Measurements from ENCODE around the gene EHD1.

Gene EHD1

GRCh38 chr11:64878494-64879243 lies at the start of gene EHD1:
TSS of gene EHD1 (minus strand) at chr11:64878621. CDS start at chr11:64878464, 157 bp downstream.
- peak; percentile 99 for DNase-seq (ENCODE audit: low read depth, low spot score)

GRCh38 chr11:64926689-64927088 lies 48.3 kb upstream of the EHD1 start:
- no peak for DNase-seq (ENCODE audit: low read depth, low spot score)

DNA sequence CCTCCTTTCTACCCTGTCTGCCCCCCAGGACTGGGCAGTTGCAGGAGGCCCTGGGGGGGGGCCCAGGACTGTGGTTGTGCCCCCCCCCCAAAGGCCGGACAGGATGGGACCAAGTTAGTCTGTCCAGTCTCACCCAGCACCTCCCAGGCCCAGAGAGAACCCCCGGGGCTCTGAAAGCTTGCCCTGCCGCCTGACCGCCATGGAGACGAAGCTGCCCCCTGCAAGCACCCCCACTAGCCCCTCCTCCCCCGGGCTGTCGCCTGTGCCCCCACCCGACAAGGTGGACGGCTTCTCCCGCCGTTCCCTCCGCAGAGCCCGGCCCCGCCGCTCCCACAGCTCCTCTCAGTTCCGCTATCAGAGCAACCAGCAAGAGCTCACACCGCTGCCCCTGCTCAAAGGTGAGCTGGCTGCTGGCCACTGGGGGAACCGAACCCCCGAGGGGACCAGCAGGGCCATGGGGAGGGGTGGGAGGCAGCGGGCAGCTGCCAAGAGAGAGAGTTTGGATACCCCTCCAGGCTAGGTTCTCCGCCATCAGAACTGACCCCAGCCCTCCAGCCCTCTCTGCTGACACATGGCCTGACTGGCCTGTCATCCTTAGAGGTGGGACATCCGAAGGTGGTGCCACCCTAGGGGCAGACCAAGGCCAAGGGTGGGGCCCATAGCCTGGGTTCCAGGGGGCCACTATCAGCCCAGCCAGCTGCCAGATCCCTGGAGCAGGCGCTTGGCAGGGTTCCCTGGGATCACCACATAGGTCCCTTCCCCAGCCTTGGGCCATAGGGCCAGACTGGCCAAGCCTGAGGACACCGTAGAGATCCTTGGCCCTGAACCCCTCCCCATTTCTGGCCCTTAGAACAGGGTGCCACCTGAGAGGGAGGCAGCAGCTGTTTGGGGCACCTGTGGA lies 47.4 kb upstream of the EHD1 start:
- no peak for DNase-seq (ENCODE audit: low read depth, low spot score)

- DNase-seq (ENCODE audit: low read depth, low spot score), result no peak
Measured at GRCh38 chr11:64924910-64925284, 46.5 kb upstream of the EHD1 start.

DNA sequence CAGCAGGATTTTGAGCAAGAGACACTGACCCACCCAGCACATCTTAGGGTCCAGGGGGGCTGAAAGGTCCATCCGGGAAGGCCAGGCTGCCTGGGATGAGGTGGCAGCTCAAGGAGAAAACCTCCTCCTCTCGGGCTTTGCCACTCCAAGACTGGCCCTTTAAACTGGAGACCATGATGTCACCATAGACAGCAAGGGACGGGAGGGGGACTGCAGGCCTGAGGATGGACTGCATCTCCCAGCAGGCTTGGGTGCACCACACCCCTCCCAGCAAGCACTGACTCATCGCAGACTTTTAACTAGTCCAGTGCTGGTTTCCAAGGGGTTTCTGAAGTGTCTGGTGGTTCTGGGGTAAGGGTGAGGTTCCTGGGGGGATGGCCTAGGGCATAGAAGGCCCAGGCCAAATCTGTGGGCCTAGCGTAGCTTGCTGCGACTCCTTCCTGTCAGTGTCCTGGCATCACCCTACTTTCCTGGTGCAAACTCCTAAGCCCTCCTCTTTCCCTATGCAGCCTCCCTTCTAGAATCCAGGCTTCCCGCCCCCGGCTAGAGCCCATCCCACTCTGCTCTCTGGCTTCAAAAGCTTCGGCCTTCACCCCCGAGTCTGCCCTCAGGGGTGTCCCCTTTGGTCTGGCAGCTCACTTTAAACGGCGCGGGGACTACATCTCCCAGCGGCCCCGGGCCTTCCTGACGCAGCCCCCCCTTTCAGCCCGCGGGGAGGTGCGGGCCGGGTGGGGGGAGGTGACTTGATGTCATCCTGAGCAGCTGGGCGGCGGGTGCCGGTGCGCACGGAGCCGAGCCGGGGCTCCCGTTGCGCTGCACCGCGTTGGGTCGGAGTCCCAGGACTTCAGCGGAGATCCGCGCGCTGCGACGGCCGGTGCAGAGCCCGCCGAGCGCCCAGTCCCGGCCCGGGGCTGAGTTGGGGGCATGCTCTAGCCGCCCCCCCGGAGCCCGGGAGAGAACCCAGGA lies 45.8 kb upstream of the EHD1 start, which contains the start of gene PPP2R5B:
Gene PPP2R5B, plus strand, starts transcription at position 746 of the 966 bp plus-strand sequence. CDS start 1,046 bp downstream, outside the sequence.
- DNase-seq (ENCODE audit: low read depth, low spot score), result peak; percentile 88

DNA sequence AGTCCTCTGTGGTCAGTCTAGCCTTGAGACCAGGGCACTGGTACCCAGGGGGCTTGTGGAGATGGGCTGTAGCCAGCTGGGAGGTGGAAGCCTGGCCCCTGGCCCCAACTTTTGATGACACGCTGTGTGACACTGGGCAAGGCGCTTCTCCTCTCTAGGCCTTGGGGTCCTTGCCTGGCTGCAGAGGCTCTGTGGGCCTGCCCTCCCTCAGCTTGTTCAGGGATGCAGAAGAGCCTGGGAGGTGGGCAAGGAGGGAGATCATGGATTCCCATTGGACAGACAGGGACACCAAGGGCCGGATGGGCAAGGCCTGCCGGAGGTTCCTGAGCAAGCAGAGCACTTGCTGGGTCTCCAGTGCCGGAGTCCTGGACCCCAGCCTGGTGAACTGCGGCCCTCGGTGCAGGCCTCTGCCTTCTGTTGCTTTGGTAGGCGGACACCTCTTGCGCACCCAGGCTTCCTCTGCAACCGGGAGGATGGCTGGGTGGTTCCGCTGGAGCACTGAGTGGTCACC lies 44.8 kb upstream of the EHD1 start:
- no peak for DNase-seq (ENCODE audit: low read depth, low spot score)

DNA sequence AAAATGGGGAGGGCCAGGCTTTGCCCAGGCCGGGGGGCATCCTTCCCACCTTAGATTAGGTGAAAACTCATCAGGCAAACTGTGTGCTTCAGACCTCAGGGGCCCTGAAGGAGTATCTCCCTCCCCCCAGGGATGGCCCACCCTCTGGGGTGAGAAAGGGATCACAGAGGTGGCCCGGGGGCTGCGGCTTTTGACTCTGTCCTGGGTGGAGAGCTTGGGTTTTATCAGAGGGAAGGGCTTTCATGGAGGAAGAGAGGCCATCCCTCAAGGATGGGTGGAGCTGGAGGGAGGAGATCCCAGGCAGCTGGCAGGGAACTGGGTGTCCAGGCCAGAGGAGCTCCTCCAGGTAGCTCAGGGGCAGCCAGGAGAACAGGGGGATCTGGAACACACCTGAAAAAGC lies 43.0 kb upstream of the EHD1 start:
- DNase-seq (ENCODE audit: low read depth, low spot score), result no peak

- DNase-seq (ENCODE audit: low read depth, low spot score), result no peak
Measured at GRCh38 chr11:64920124-64920523, 41.7 kb upstream of the EHD1 start.

GRCh38 chr11:64919627-64920026 lies 41.2 kb upstream of the EHD1 start:
- no peak for DNase-seq (ENCODE audit: low read depth, low spot score)

DNA sequence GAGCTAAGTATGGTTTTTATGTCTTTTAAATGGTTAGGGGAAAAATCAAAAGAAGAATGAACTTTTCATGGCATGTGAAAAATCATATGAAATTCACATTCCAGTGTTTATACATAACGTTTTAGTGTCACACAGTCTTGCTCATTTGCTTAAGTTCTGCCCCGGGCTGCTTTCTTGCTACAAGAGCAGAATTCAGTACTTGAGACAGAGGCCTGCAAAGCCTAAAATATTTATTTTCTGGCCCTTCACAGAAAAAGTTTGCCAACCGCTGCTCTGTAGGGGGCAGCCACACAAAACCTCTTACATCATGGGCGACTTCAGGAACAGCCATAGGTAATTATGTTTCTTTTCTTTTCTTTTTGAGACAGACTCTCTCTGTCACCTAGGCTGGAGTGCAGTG lies 39.6 kb upstream of the EHD1 start:
- DNase-seq (ENCODE audit: low read depth, low spot score), result peak; percentile 29

GRCh38 chr11:64917663-64917995 lies 39.2 kb upstream of the EHD1 start:
- DNase-seq (ENCODE audit: low read depth, low spot score), result no peak

DNA sequence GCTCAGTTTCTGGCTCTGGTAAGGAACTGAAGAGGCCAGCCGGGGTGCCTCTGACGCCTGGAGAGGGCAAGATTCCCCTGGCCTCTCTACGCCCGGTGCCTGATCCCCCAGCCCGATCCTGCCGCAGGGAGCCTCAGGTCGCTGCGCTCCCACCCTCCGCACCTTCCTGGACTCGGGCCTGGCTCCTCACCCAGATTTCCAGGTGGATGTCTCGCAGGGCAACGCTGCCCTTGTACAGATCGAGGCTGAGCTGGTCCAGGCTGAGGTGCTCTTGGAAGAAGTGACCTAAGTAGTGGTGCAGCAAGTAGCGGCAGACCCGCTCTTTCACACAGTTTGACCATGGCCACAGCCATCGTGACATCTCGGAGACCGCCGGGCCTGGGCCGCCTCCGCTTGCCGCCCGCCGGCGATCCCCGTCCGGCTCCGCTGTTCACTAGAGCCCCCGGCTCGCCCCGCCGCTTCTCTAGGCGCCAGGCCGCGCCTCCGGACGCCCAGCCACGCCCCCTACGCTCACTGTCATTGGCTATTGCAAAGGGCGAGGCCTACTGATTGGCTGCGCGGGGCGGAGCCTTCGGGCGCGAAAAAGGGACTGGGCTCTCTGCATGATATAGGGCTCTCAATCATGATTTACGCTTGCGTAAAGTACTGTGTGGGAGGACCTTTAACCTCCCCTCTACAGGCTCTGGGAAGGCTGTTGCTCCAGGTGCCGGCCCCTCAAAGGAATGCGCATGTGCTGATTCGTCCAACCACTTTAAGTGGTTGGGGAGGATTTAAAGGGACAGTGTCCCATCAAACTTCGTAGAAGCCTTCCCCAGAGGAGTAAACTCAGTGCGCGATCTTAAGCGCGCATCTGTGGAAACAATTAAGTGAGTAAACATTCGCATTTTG lies 38.6 kb upstream of the EHD1 start, which contains the start of gene ATG2A:
Gene ATG2A, minus strand, starts transcription at position 435 of the 888 bp plus-strand sequence. Its CDS starts 74 bp downstream, at position 361.
- DNase-seq (ENCODE audit: low read depth, low spot score), result peak; percentile 100

DNA sequence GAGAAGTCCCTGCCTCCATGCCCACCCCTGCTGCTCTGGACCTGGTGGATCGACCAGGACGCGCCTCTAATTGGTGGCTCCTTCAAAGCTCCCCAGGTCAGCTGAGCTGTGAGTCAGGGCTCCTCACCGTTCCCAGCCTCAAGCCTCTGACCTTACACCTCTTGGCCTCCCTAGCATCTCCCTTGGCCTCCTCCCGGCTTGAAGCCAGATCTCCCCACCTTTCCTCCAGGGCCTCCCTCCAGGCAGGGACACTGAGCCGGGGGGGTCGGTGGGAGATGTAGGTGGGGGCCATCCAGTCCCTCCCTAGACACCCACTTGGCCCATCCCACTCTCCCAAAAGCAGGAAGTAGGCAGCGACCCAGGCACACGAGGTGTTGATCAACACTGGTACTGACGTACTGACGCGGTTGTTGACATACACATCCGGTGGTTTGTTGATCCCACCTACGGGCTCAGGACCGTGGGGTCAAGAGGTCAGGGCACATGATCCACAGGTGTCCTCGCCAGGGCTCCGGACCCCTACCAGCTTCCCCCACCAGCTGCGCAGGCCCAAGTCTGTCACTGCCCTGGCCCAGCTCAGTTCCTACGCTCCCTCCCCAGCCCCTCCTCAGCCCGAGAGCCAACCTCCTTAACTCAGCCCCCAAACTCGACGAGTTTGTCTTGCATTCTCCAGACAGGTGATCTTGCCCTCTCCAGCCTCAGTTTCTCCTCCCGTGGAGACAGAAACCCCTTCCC lies 37.8 kb upstream of the EHD1 start:
- DNase-seq (ENCODE audit: low read depth, low spot score), result peak; percentile 70

DNA sequence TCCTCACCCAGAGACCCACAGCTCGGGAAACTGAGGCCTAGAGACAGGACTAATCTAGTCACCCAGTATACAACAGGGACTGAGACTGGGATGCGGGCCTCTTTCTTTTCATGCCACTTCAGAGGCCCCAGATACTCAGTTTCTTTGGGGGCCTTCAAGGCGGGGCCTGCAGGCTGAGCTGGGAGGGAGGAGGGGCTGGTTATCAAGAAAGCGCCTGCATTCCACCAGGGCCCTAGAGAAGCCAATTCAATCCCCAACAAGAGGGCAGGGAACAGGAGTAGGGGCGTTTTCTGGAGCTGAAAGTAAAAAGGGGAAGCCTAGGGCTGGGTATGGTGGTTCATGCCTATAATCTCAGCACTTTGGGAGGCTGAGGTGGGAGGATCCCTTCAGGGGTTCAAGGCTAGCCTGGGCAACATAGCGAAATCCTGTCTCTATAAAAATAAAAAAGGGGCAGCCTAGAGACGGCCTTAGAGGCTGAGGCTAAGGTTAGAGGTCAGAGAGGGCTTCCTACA lies 37.0 kb upstream of the EHD1 start:
- no peak for DNase-seq (ENCODE audit: low read depth, low spot score)

- DNase-seq (ENCODE audit: low read depth, low spot score), result no peak
Measured at GRCh38 chr11:64914123-64914522, 35.7 kb upstream of the EHD1 start.

DNA sequence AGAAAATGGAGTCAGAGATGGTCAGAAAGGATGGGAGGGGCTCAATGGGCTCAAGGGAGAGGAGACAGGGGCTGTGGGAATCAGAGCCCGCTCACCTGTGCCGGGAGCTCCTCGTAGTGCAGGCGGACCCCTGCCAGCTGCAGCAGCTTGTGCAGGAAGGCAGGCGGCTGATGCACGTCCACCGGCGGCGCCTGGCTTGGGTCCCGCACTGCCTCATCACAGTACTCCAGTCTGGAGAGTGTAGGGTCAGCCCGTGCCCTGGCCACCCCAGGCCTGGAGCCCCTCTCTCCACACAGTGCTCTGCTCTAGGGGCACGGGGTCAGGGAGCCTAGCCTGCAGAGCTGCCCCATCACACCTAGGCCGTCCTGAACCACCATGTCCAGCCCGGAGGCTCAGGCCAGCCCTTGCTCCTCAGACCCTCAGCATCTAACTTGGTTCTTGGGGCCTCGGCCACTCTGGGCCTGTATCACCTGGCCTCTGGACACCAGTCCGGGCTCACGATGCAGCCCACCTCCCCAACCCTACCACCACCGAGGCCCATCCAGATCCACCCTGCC lies 34.8 kb upstream of the EHD1 start:
- no peak for DNase-seq (ENCODE audit: low read depth, low spot score)

GRCh38 chr11:64911689-64912088 lies 33.3 kb upstream of the EHD1 start:
- no peak for DNase-seq (ENCODE audit: low read depth, low spot score)

DNA sequence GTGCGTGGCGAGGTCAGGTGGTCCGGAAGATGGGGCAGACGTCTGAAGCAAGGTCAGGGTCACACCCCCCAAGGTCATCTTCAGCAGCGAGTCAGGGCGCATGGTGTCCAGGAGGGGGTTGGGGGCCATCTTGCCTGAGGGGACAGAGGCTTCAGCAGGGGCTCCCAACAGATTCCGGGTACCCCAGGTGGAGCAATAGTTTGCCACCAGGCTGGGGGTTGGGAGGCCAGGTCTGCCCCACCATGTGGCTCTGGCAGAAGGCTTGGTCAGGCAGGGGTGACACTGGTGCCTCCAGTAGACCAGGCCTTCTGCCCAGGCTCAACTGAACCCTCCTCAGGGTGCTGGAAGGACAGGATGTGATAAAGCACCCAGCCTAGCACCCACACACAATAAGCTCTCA lies 32.7 kb upstream of the EHD1 start:
- no peak for DNase-seq (ENCODE audit: low read depth, low spot score)

Data from ELF-1 (cell line).